ENCODE data around the gene EMX1. TPM values are rescaled to one million over a fixed set of nuclear protein-coding genes. Genes with fewer than 3 reads are reported as not detected.

The EMX1 gene
- polyA plus RNA-seq, 1 donor from 2014 or later: 0.33 TPM

- Histone ChIP-seq H3K9ac (ENCODE audit: low read length) (no peak overlapping the region), H3K36me3 (ENCODE audit: insufficient read depth, low read length) (no peaks in the 10 kb centered on the region), H3K4me2 (ENCODE audit: low read length) (no peak overlapping the region), H4K20me1 (ENCODE audit: insufficient read depth) (no peaks in the 10 kb centered on the region), H3F3A (ENCODE audit: insufficient read depth, low read length, poor library complexity, severe bottlenecking) (no peaks in the 10 kb centered on the region), H3K79me2 (replicated peaks; ENCODE audit: insufficient read depth, low read length) (no peaks in the 10 kb centered on the region), H3K9me2 (ENCODE audit: insufficient read depth, low read length) (no peaks in the 10 kb centered on the region), H2AFZ (ENCODE audit: low read depth, low read length) (no peak overlapping the region), H3K9me3 (ENCODE audit: low read length) (no peaks in the 10 kb centered on the region), H3K4me3 (ENCODE audit: low read length) (no peak overlapping the region), H3K27ac (ENCODE audit: low read length) (no peak overlapping the region), H3K27me3 (ENCODE audit: insufficient read depth, low read depth, low read length) (no peaks in the 10 kb centered on the region)
- TF ChIP-seq POLR2AphosphoS5 (IDR thresholded peaks at IDR 0.05) (no peak), TAF1 (IDR thresholded peaks at IDR 0.05; ENCODE audit: low read depth) (no peak), RAD21 (conservative IDR thresholded peaks at IDR 0.05) (no peak), MXI1 (conservative IDR thresholded peaks at IDR 0.05; ENCODE audit: poor library complexity, severe bottlenecking) (no peak), EZH2 (IDR thresholded peaks at IDR 0.05; ENCODE audit: borderline replicate concordance, insufficient read depth, low read length, poor library complexity, severe bottlenecking) (no peak), EP300 (conservative IDR thresholded peaks at IDR 0.05; ENCODE audit: poor library complexity, severe bottlenecking) (no peak), SMC3 (conservative IDR thresholded peaks at IDR 0.05; ENCODE audit: poor library complexity) (no peak)
- TF ChIP-seq, protein P1, sequence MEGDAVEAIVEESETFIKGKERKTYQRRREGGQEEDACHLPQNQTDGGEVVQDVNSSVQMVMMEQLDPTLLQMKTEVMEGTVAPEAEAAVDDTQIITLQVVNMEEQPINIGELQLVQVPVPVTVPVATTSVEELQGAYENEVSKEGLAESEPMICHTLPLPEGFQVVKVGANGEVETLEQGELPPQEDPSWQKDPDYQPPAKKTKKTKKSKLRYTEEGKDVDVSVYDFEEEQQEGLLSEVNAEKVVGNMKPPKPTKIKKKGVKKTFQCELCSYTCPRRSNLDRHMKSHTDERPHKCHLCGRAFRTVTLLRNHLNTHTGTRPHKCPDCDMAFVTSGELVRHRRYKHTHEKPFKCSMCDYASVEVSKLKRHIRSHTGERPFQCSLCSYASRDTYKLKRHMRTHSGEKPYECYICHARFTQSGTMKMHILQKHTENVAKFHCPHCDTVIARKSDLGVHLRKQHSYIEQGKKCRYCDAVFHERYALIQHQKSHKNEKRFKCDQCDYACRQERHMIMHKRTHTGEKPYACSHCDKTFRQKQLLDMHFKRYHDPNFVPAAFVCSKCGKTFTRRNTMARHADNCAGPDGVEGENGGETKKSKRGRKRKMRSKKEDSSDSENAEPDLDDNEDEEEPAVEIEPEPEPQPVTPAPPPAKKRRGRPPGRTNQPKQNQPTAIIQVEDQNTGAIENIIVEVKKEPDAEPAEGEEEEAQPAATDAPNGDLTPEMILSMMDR (IDR thresholded peaks at IDR 0.05; ENCODE audit: poor library complexity, severe bottlenecking): no peak
- TF ChIP-seq, protein P2, sequence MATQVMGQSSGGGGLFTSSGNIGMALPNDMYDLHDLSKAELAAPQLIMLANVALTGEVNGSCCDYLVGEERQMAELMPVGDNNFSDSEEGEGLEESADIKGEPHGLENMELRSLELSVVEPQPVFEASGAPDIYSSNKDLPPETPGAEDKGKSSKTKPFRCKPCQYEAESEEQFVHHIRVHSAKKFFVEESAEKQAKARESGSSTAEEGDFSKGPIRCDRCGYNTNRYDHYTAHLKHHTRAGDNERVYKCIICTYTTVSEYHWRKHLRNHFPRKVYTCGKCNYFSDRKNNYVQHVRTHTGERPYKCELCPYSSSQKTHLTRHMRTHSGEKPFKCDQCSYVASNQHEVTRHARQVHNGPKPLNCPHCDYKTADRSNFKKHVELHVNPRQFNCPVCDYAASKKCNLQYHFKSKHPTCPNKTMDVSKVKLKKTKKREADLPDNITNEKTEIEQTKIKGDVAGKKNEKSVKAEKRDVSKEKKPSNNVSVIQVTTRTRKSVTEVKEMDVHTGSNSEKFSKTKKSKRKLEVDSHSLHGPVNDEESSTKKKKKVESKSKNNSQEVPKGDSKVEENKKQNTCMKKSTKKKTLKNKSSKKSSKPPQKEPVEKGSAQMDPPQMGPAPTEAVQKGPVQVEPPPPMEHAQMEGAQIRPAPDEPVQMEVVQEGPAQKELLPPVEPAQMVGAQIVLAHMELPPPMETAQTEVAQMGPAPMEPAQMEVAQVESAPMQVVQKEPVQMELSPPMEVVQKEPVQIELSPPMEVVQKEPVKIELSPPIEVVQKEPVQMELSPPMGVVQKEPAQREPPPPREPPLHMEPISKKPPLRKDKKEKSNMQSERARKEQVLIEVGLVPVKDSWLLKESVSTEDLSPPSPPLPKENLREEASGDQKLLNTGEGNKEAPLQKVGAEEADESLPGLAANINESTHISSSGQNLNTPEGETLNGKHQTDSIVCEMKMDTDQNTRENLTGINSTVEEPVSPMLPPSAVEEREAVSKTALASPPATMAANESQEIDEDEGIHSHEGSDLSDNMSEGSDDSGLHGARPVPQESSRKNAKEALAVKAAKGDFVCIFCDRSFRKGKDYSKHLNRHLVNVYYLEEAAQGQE (IDR thresholded peaks at IDR 0.05; ENCODE audit: borderline replicate concordance): no peak
These were observed 22.8 kb upstream of the EMX1 start for GRCh38 chr2:72894514-72894913.

GRCh38 chr2:72895154-72895553 lies 22.2 kb upstream of the EMX1 start:
- Histone ChIP-seq H3K4me2 (ENCODE audit: low read length) (no peak overlapping the region), H3F3A (ENCODE audit: insufficient read depth, low read length, poor library complexity, severe bottlenecking) (no peaks in the 10 kb centered on the region), H3K4me3 (ENCODE audit: low read length) (no peak overlapping the region), H3K9me3 (ENCODE audit: low read length) (no peaks in the 10 kb centered on the region), H4K20me1 (ENCODE audit: insufficient read depth) (no peaks in the 10 kb centered on the region), H3K9me2 (ENCODE audit: insufficient read depth, low read length) (no peaks in the 10 kb centered on the region), H3K79me2 (replicated peaks; ENCODE audit: insufficient read depth, low read length) (no peaks in the 10 kb centered on the region), H2AFZ (ENCODE audit: low read depth, low read length) (no peak overlapping the region), H3K36me3 (ENCODE audit: insufficient read depth, low read length) (no peaks in the 10 kb centered on the region), H3K9ac (ENCODE audit: low read length) (no peak overlapping the region), H3K27me3 (ENCODE audit: insufficient read depth, low read depth, low read length) (no peaks in the 10 kb centered on the region), H3K27ac (ENCODE audit: low read length) (no peak overlapping the region)
- TF ChIP-seq POLR2AphosphoS5 (IDR thresholded peaks at IDR 0.05): no peak
- TF ChIP-seq, protein P2 (IDR thresholded peaks at IDR 0.05; ENCODE audit: borderline replicate concordance): no peak
- TF ChIP-seq, protein P1 (IDR thresholded peaks at IDR 0.05; ENCODE audit: poor library complexity, severe bottlenecking): no peak
- TF ChIP-seq EZH2 (IDR thresholded peaks at IDR 0.05; ENCODE audit: borderline replicate concordance, insufficient read depth, low read length, poor library complexity, severe bottlenecking): no peak
- TF ChIP-seq SMC3 (conservative IDR thresholded peaks at IDR 0.05; ENCODE audit: poor library complexity): no peak
- no peak for TF ChIP-seq TAF1 (IDR thresholded peaks at IDR 0.05; ENCODE audit: low read depth)
- TF ChIP-seq RAD21 (conservative IDR thresholded peaks at IDR 0.05): no peak
- no peak for TF ChIP-seq MXI1 (conservative IDR thresholded peaks at IDR 0.05; ENCODE audit: poor library complexity, severe bottlenecking)
- TF ChIP-seq EP300 (conservative IDR thresholded peaks at IDR 0.05; ENCODE audit: poor library complexity, severe bottlenecking): no peak

Measured in neural cell (in vitro differentiated cells).